GM23338 (cell line): ENCODE measurements around the gene ABCB11. TPM values are rescaled to one million over a fixed set of nuclear protein-coding genes. Genes with fewer than 3 reads are reported as not detected.

Experiments used
- ATAC-seq: fragments of 200-7000 bp; cut with Tn5 transposase; 3 replicates; pipeline ENCODE4 v1.9.1; 2020
- DNase-seq: peaks from one replicate; pipeline ENCODE4 v3.0.0-alpha.2; 2015; ENCODE audit warnings: low spot score
- H2AFZ ChIP-seq: fragments of 200-600 bp; sonication (generic); 2 replicates; pipeline ENCODE4 v1.8.0; 2016; ENCODE audit warnings: antibody characterized with exemption, mild to moderate bottlenecking, moderate library complexity
- H3F3A ChIP-seq: fragments of 200-600 bp; sonication (generic); replicated peaks from 2 replicates; pipeline ENCODE4 v1.8.0; 2017; ENCODE audit warnings: antibody characterized with exemption, mixed run types, low read depth
- H3K27ac ChIP-seq: fragments of 200-600 bp; sonication (generic); 2 replicates; pipeline ENCODE4 v1.6.1; 2016; ENCODE audit warnings: low read depth
- H3K27me3 ChIP-seq: fragments of 200-600 bp; sonication (generic); 2 replicates; pipeline ENCODE4 v1.8.0; 2016; ENCODE audit warnings: mild to moderate bottlenecking, mixed run types, moderate library complexity; ENCODE audit not compliant: insufficient read depth
- H3K36me3 ChIP-seq: fragments of 200-600 bp; sonication (generic); 2 replicates; pipeline ENCODE4 v1.8.0; 2016; ENCODE audit warnings: mild to moderate bottlenecking; ENCODE audit not compliant: insufficient read depth
- H3K4me1 ChIP-seq: fragments of 200-600 bp; sonication (generic); 2 replicates; pipeline ENCODE4 v1.8.0; 2016; ENCODE audit warnings: mild to moderate bottlenecking, moderate library complexity; ENCODE audit not compliant: insufficient read depth
- H3K4me2 ChIP-seq: fragments of 200-600 bp; sonication (generic); 2 replicates; pipeline ENCODE4 v1.7.1; 2017; ENCODE audit warnings: mixed run types
- H3K4me3 ChIP-seq: fragments of 200-600 bp; sonication (generic); 2 replicates; pipeline ENCODE4 v1.6.1; 2016; ENCODE audit warnings: mixed run types
- H3K79me2 ChIP-seq: fragments of 200-600 bp; sonication (generic); replicated peaks from 2 replicates; pipeline ENCODE4 v1.8.0; 2017; ENCODE audit warnings: mild to moderate bottlenecking; ENCODE audit not compliant: insufficient read depth
- H3K9me2 ChIP-seq: fragments of 200-600 bp; sonication (generic); 2 replicates; pipeline ENCODE4 v1.8.0; 2017; ENCODE audit not compliant: insufficient read depth
- H4K20me1 ChIP-seq: fragments of 200-600 bp; sonication (generic); replicated peaks from 2 replicates; pipeline ENCODE4 v1.8.0; 2017; ENCODE audit warnings: mild to moderate bottlenecking; ENCODE audit not compliant: insufficient read depth
- H3K27ac Mint-ChIP-seq: 2 replicates; pipeline ENCODE4 v1.8.0; 2020; ENCODE audit warnings: inconsistent platforms, mild to moderate bottlenecking, moderate library complexity, mixed read lengths
- H3K27me3 Mint-ChIP-seq: 3 replicates; pipeline ENCODE4 v1.8.0; 2022; ENCODE audit warnings: low read depth, mild to moderate bottlenecking, moderate library complexity, mixed read lengths, inconsistent platforms; ENCODE audit not compliant: insufficient read depth, poor library complexity
- H3K36me3 Mint-ChIP-seq: 3 replicates; pipeline ENCODE4 v1.8.0; 2021; ENCODE audit warnings: low read depth, mild to moderate bottlenecking, inconsistent platforms, moderate library complexity, mixed read lengths
- H3K4me1 Mint-ChIP-seq: 3 replicates; pipeline ENCODE4 v1.8.0; 2020; ENCODE audit warnings: mild to moderate bottlenecking, inconsistent platforms, mixed read lengths
- H3K4me3 Mint-ChIP-seq: 3 replicates; pipeline ENCODE4 v1.8.0; 2021; ENCODE audit warnings: moderate library complexity, mild to moderate bottlenecking, inconsistent platforms, mixed read lengths
- H3K9me3 Mint-ChIP-seq: 3 replicates; pipeline ENCODE4 v1.8.0; 2020; ENCODE audit warnings: moderate library complexity, mild to moderate bottlenecking, inconsistent platforms, mixed read lengths
- NANOG ChIP-seq: IDR thresholded peaks from 2 replicates; pipeline ENCODE4 v1.6.1; 2016; ENCODE audit warnings: antibody characterized with exemption, borderline replicate concordance
- ZNF114 ChIP-seq: fragments of 250-450 bp; sonication (Bioruptor Pico); IDR thresholded peaks from 2 replicates; pipeline ENCODE4 v1.5.0; 2020; ENCODE audit warnings: mild to moderate bottlenecking, moderate library complexity
- polyA plus RNA-seq: library from polyadenylated mRNA; unstranded; fragments of >200 nt; fragmentation: Nextera tagmentation; extraction: Ambion mirVana; gene quantifications from 2 replicates; pipeline ENCODE4 v1.2.1, GENCODE V29; 2016
- total RNA-seq: library from RNA; depleted of rRNA; stranded (reverse); fragments of >200 nt; shearing (Covaris generic); gene quantifications from 2 replicates; pipeline ENCODE4 v1.2.3, GENCODE V29; 2014
- TF ChIP-seq, protein P1 (sequence below): fragments of 250-450 bp; sonication (Bioruptor Pico); IDR thresholded peaks from 2 replicates; pipeline ENCODE4 v1.5.0; 2020; ENCODE audit warnings: mild to moderate bottlenecking, moderate library complexity

ABCB11 gene
- total and polyA plus RNA-seq, 2 experiments from 2014 or later: not detected

DNA sequence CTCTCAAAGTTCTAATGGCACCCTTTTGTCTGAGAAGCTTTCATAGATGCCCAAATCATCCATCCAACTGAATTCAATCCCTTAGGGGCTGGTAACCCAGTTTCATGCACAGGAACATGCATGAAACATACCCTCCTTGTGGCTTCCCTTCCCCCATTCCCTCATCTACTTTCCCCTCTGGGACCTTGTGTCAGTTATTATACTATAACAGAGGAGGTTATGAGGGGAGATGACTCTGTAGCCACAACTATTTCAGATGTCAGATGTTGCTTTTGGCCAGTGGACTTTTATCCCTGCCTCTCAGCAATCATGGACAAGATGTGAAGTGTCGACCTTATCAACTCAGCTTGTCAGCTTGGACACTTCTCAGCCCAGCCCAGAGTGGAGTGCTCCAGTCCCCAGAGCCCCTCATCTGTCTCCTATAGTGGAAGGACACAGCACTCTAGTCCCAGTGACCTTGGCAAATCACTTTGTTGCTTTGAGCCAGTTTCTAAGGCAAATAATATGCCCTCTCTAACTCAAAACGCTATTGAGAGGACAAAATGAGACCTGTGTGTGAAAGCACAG is 46.6 kb upstream of the ABCB11 start (continued):
- TF ChIP-seq NANOG: no peak

DNA sequence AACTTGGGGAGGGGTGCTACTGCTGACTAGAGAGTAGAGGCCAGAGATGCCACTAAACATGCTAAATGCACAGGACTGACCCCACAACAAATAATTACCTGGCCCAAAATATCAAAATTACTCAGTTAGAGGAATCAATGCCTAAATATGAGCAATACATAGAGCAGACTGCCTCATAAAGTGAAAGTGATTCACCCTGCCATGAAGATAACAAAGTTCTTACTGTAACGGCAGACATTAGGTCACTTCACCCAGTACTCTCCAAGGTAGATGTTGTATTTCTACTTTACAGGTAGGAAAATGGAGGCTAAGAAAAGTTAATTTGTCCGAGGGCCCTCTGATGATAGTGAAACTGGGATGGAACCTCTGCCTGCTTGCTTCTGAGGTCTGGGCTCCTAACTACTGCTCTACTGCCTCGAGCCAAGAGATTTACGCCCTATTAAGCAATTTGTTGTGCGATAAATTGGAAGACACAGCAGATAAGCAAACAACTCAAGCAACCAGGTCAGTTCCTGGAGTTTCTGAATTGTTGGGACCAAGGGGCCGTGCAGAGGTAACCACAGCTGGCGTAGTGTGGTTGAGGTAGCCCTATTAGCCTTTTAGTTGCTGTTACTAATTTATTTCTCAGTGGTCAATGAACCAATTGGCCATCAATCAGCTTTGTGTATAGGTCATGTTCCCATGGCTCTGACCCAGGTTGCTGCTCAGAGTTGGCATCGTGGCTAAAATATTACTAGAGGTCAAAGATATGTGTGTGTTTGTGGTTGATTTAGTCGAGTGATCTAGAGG is 43.0 kb upstream of the ABCB11 start:
- TF ChIP-seq, protein P1, sequence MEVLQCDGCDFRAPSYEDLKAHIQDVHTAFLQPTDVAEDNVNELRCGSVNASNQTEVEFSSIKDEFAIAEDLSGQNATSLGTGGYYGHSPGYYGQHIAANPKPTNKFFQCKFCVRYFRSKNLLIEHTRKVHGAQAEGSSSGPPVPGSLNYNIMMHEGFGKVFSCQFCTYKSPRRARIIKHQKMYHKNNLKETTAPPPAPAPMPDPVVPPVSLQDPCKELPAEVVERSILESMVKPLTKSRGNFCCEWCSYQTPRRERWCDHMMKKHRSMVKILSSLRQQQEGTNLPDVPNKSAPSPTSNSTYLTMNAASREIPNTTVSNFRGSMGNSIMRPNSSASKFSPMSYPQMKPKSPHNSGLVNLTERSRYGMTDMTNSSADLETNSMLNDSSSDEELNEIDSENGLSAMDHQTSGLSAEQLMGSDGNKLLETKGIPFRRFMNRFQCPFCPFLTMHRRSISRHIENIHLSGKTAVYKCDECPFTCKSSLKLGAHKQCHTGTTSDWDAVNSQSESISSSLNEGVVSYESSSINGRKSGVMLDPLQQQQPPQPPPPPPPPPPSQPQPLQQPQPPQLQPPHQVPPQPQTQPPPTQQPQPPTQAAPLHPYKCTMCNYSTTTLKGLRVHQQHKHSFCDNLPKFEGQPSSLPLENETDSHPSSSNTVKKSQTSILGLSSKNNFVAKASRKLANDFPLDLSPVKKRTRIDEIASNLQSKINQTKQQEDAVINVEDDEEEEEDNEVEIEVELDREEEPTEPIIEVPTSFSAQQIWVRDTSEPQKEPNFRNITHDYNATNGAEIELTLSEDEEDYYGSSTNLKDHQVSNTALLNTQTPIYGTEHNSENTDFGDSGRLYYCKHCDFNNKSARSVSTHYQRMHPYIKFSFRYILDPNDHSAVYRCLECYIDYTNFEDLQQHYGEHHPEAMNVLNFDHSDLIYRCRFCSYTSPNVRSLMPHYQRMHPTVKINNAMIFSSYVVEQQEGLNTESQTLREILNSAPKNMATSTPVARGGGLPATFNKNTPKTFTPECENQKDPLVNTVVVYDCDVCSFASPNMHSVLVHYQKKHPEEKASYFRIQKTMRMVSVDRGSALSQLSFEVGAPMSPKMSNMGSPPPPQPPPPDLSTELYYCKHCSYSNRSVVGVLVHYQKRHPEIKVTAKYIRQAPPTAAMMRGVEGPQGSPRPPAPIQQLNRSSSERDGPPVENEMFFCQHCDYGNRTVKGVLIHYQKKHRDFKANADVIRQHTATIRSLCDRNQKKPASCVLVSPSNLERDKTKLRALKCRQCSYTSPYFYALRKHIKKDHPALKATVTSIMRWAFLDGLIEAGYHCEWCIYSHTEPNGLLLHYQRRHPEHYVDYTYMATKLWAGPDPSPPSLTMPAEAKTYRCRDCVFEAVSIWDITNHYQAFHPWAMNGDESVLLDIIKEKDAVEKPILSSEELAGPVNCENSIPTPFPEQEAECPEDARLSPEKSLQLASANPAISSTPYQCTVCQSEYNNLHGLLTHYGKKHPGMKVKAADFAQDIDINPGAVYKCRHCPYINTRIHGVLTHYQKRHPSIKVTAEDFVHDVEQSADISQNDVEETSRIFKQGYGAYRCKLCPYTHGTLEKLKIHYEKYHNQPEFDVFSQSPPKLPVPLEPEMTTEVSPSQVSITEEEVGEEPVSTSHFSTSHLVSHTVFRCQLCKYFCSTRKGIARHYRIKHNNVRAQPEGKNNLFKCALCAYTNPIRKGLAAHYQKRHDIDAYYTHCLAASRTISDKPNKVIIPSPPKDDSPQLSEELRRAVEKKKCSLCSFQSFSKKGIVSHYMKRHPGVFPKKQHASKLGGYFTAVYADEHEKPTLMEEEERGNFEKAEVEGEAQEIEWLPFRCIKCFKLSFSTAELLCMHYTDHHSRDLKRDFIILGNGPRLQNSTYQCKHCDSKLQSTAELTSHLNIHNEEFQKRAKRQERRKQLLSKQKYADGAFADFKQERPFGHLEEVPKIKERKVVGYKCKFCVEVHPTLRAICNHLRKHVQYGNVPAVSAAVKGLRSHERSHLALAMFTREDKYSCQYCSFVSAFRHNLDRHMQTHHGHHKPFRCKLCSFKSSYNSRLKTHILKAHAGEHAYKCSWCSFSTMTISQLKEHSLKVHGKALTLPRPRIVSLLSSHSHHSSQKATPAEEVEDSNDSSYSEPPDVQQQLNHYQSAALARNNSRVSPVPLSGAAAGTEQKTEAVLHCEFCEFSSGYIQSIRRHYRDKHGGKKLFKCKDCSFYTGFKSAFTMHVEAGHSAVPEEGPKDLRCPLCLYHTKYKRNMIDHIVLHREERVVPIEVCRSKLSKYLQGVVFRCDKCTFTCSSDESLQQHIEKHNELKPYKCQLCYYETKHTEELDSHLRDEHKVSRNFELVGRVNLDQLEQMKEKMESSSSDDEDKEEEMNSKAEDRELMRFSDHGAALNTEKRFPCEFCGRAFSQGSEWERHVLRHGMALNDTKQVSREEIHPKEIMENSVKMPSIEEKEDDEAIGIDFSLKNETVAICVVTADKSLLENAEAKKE (CRISPR knock-in tag): no peak
- TF ChIP-seq ZNF114 (CRISPR knock-in tag): no peak
- DNase-seq (no peak), ATAC-seq (no peak)
- Histone ChIP-seq H3K4me3 (no peak overlapping the region), H3K79me2 (no peaks in the 10 kb centered on the region), H3K27ac (no peak overlapping the region), H3K36me3 (no peaks in the 10 kb centered on the region), H3K4me2 (no peak overlapping the region), H3K9me2 (0 out of 2 replicates have a peak, but pooled peaks cover 4% of the 10 kb centered on the region), H3K4me1 (no peaks in the 10 kb centered on the region), H4K20me1 (no peaks in the 10 kb centered on the region), H3F3A (no peaks in the 10 kb centered on the region), H2AFZ (0 out of 2 replicates have a peak overlapping the region, but pooled peaks have one; percentile 34), H3K27me3 (no peaks in the 10 kb centered on the region)
- Mint-ChIP-seq H3K36me3 (no peaks in the 10 kb centered on the region), H3K9me3 (no peaks in the 10 kb centered on the region), H3K27ac (no peak overlapping the region), H3K27me3 (no peaks in the 10 kb centered on the region), H3K4me3 (no peak overlapping the region), H3K4me1 (no peaks in the 10 kb centered on the region)
